ES-I3 (cell line): ENCODE data around the gene APOL4.
"Not testable (repeated sequence)": the region's sequence is repeated elsewhere in the genome, so short reads cannot be mapped to it uniquely, and the experiment has no call there.

Source experiments
- H3K36me3 ChIP-seq: 2 replicates; pipeline ENCODE4 v1.6.1; 2013; ENCODE audit warnings: mild to moderate bottlenecking, low read length, control low read depth, moderate library complexity; ENCODE audit not compliant: insufficient read depth
- H3K4me1 ChIP-seq: 2 replicates; pipeline ENCODE4 v1.6.1; 2013; ENCODE audit warnings: mild to moderate bottlenecking, control low read depth, low read length; ENCODE audit not compliant: insufficient read depth
- H3K9ac ChIP-seq: 2 replicates; pipeline ENCODE4 v1.6.1; 2013; ENCODE audit warnings: low read depth, mild to moderate bottlenecking, low read length, moderate library complexity
- H3K9me3 ChIP-seq: 2 replicates; pipeline ENCODE4 v1.6.1; 2013; ENCODE audit warnings: mild to moderate bottlenecking, low read length, moderate library complexity; ENCODE audit not compliant: control insufficient read depth, insufficient read depth

The APOL4 gene

GRCh38 chr22:36224245-36224644, 22.6 kb upstream of the APOL4 start:
- H3K9ac ChIP-seq: no peak overlapping the region
- H3K36me3 ChIP-seq: no peaks in the 10 kb centered on the region
- H3K4me1 ChIP-seq: no peaks in the 10 kb centered on the region
- H3K9me3 ChIP-seq: no peaks in the 10 kb centered on the region

GRCh38 chr22:36223504-36223903, 21.9 kb upstream of the APOL4 start:
- no peak overlapping the region for H3K9ac ChIP-seq

GRCh38 chr22:36222887-36223450, 21.4 kb upstream of the APOL4 start:
- no peak overlapping the region for H3K9ac ChIP-seq
- H3K36me3 ChIP-seq: no peaks in the 10 kb centered on the region
- no peaks in the 10 kb centered on the region for H3K4me1 ChIP-seq
- no peaks in the 10 kb centered on the region for H3K9me3 ChIP-seq

More at GRCh38 chr22:36223504-36223903, 21.9 kb upstream of the APOL4 start:
- no peaks in the 10 kb centered on the region for H3K36me3 ChIP-seq
- H3K4me1 ChIP-seq: no peaks in the 10 kb centered on the region
- H3K9me3 ChIP-seq: no peaks in the 10 kb centered on the region

GRCh38 chr22:36221799-36222751, 20.5 kb upstream of the APOL4 start:
- no peaks in the 10 kb centered on the region for H3K4me1 ChIP-seq
- no peaks in the 10 kb centered on the region for H3K9me3 ChIP-seq
- H3K36me3 ChIP-seq: no peaks in the 10 kb centered on the region
- no peak overlapping the region for H3K9ac ChIP-seq

GRCh38 chr22:36220451-36220921, 18.9 kb upstream of the APOL4 start:
- H3K4me1 ChIP-seq: no peaks in the 10 kb centered on the region
- H3K9ac ChIP-seq: no peak overlapping the region
- H3K9me3 ChIP-seq: no peaks in the 10 kb centered on the region
- H3K36me3 ChIP-seq: no peaks in the 10 kb centered on the region

GRCh38 chr22:36218648-36219193, 17.1 kb upstream of the APOL4 start:
- no peak overlapping the region for H3K9ac ChIP-seq
- no peaks in the 10 kb centered on the region for H3K9me3 ChIP-seq
- H3K36me3 ChIP-seq: no peaks in the 10 kb centered on the region
- no peaks in the 10 kb centered on the region for H3K4me1 ChIP-seq

- Histone ChIP-seq H3K9me3 (no peaks in the 10 kb centered on the region), H3K36me3 (no peaks in the 10 kb centered on the region), H3K4me1 (no peaks in the 10 kb centered on the region), H3K9ac (no peak overlapping the region)
Measured at GRCh38 chr22:36215981-36216380, 14.4 kb upstream of the APOL4 start.

GRCh38 chr22:36213586-36213985, 12.0 kb upstream of the APOL4 start:
- peaks cover 4% of the 10 kb centered on the region; the same call in 1 of the 2 replicates for H3K9me3 ChIP-seq
- H3K9ac ChIP-seq: no peak overlapping the region
- H3K36me3 ChIP-seq: no peaks in the 10 kb centered on the region
- no peaks in the 10 kb centered on the region for H3K4me1 ChIP-seq

- Histone ChIP-seq H3K9ac (no peak overlapping the region), H3K36me3 (no peaks in the 10 kb centered on the region), H3K9me3 (peaks cover 4% of the 10 kb centered on the region; the same call in 1 of the 2 replicates), H3K4me1 (no peaks in the 10 kb centered on the region)
Measured at GRCh38 chr22:36212901-36213300, 11.3 kb upstream of the APOL4 start.

- no peaks in the 10 kb centered on the region for H3K4me1 ChIP-seq
- H3K9me3 ChIP-seq: peaks cover 4% of the 10 kb centered on the region; the same call in 1 of the 2 replicates
- H3K9ac ChIP-seq: no peak overlapping the region
- no peaks in the 10 kb centered on the region for H3K36me3 ChIP-seq
Measured at GRCh38 chr22:36211237-36211861, 9.7 kb upstream of the APOL4 start.

GRCh38 chr22:36210224-36210623, 8.6 kb upstream of the APOL4 start:
- no peak overlapping the region for H3K9ac ChIP-seq
- peaks cover 4% of the 10 kb centered on the region; the same call in 1 of the 2 replicates for H3K9me3 ChIP-seq
- no peaks in the 10 kb centered on the region for H3K36me3 ChIP-seq
- H3K4me1 ChIP-seq: no peaks in the 10 kb centered on the region

GRCh38 chr22:36209488-36209908, 7.9 kb upstream of the APOL4 start:
- H3K36me3 ChIP-seq, H3K9ac ChIP-seq, H3K4me1 ChIP-seq, H3K9me3 ChIP-seq: not testable (repeated sequence)

GRCh38 chr22:36208914-36209313, 7.3 kb upstream of the APOL4 start:
- Histone ChIP-seq H3K9me3 (peaks cover 4% of the 10 kb centered on the region; the same call in 1 of the 2 replicates), H3K4me1 (no peaks in the 10 kb centered on the region; the same call in 1 of the 2 replicates), H3K36me3 (no peaks in the 10 kb centered on the region)

GRCh38 chr22:36208162-36208765, 6.7 kb upstream of the APOL4 start:
- Histone ChIP-seq H3K9me3 (peaks cover 4% of the 10 kb centered on the region; the same call in 1 of the 2 replicates), H3K9ac (no peak overlapping the region), H3K36me3 (no peaks in the 10 kb centered on the region), H3K4me1 (no peaks in the 10 kb centered on the region; the same call in 1 of the 2 replicates)

More at GRCh38 chr22:36208914-36209313, 7.3 kb upstream of the APOL4 start:
- H3K9ac ChIP-seq: no peak overlapping the region
